Measurements from ENCODE around the gene P3H3. TPM values are rescaled to one million over a fixed set of nuclear protein-coding genes. Genes with fewer than 3 reads are reported as not detected.

Gene P3H3
- polyA plus RNA-seq, 4 donors: 24.5 to 37.1 (median 29.3) TPM

GRCh38 chr12:6840761-6841515 is 12.7 kb downstream of the P3H3 start, which contains the start of gene GNB3:
Gene GNB3 (plus strand): TSS chr12:6840925. CDS start chr12:6841288, 363 bp downstream.
- no peak for DNase-seq (ENCODE audit: low read depth in 4 of 4, low spot score in 3 of 4)

GRCh38 chr12:6842075-6842474 is 13.9 kb downstream of the P3H3 start:
- DNase-seq (ENCODE audit: low read depth in 4 of 4, low spot score in 3 of 4): no peak

GRCh38 chr12:6843118-6843902 is 15.1 kb downstream of the P3H3 start:
- DNase-seq (ENCODE audit: low read depth in 4 of 4, low spot score in 3 of 4): no peak

- no peak for DNase-seq (ENCODE audit: low read depth in 4 of 4, low spot score in 3 of 4)
Measured at GRCh38 chr12:6845395-6845794, 17.2 kb downstream of the P3H3 start.

GRCh38 chr12:6846316-6846869 is 18.2 kb downstream of the P3H3 start:
- DNase-seq (ENCODE audit: low read depth in 4 of 4, low spot score in 3 of 4): no peak

- DNase-seq (ENCODE audit: low read depth in 4 of 4, low spot score in 3 of 4): no peak
Measured at GRCh38 chr12:6847676-6848075, 19.5 kb downstream of the P3H3 start.

- no peak for DNase-seq (ENCODE audit: low read depth in 4 of 4, low spot score in 3 of 4)
Measured at GRCh38 chr12:6849427-6849826, 21.2 kb downstream of the P3H3 start.

GRCh38 chr12:6849976-6850560 is 21.9 kb downstream of the P3H3 start:
- DNase-seq (ENCODE audit: low read depth in 4 of 4, low spot score in 3 of 4): no peak

- DNase-seq (ENCODE audit: low read depth in 4 of 4, low spot score in 3 of 4): no peak
Measured at GRCh38 chr12:6850796-6851152, 22.6 kb downstream of the P3H3 start.

GRCh38 chr12:6851153-6851920 is 23.1 kb downstream of the P3H3 start, which contains the start of gene CDCA3:
Gene CDCA3 (minus strand): TSS chr12:6851286. CDS start chr12:6850952, 334 bp downstream.
- DNase-seq (ENCODE audit: low read depth in 4 of 4, low spot score in 3 of 4): peak in 3 of 4 donors; percentile 91 to 94 (median 92)

- DNase-seq (ENCODE audit: low read depth in 4 of 4, low spot score in 3 of 4): peak; percentile 98 to 99 (median 98)
Measured at GRCh38 chr12:6851921-6852650, 23.9 kb downstream of the P3H3 start, which contains the start of gene USP5. Gene USP5 (plus strand): TSS chr12:6852150. CDS start chr12:6852180, 30 bp downstream.

- DNase-seq (ENCODE audit: low read depth in 4 of 4, low spot score in 3 of 4): no peak
Measured at GRCh38 chr12:6852651-6853354, 24.6 kb downstream of the P3H3 start.

GRCh38 chr12:6853626-6854025 is 25.4 kb downstream of the P3H3 start:
- no peak for DNase-seq (ENCODE audit: low read depth in 4 of 4, low spot score in 3 of 4)

GRCh38 chr12:6854036-6854435 is 25.8 kb downstream of the P3H3 start:
- no peak for DNase-seq (ENCODE audit: low read depth in 4 of 4, low spot score in 3 of 4)

GRCh38 chr12:6855322-6855721 is 27.1 kb downstream of the P3H3 start:
- no peak for DNase-seq (ENCODE audit: low read depth in 4 of 4, low spot score in 3 of 4)

- DNase-seq (ENCODE audit: low read depth in 4 of 4, low spot score in 3 of 4): no peak
Measured at GRCh38 chr12:6858799-6859198, 30.6 kb downstream of the P3H3 start.

- no peak for DNase-seq (ENCODE audit: low read depth in 4 of 4, low spot score in 3 of 4)
Measured at GRCh38 chr12:6860116-6860515, 31.9 kb downstream of the P3H3 start.

- DNase-seq (ENCODE audit: low read depth in 4 of 4, low spot score in 3 of 4): no peak
Measured at GRCh38 chr12:6860942-6861341, 32.7 kb downstream of the P3H3 start.

GRCh38 chr12:6861391-6861790 is 33.2 kb downstream of the P3H3 start:
- no peak for DNase-seq (ENCODE audit: low read depth in 4 of 4, low spot score in 3 of 4)

All from right renal pelvis (tissue), 4 donors.